H1 (cell line): ENCODE data around the gene RELB.

ENCODE experiments used
- BCL11A ChIP-seq, 2 experiments: IDR thresholded peaks; one replicate each; pipeline ENCODE4 v1.6.1; 2011; ENCODE audit warnings: low read depth in 2 of 2, low read length in 2 of 2, mild to moderate bottlenecking in 2 of 2
- CTCF ChIP-seq, 3 experiments: IDR thresholded peaks; 1 replicate in 2 of 3; 2 replicates in 1 of 3; pipeline versions ENCODE4 v1.5.1 to v1.6.1; 2011; ENCODE audit warnings: low read length in 3 of 3, mild to moderate bottlenecking in 3 of 3, inconsistent platforms in 2 of 3, low read depth in 1 of 3, moderate library complexity in 1 of 3; ENCODE audit not compliant: insufficient read depth in 1 of 3; ENCODE audit errors: control extremely low read depth in 1 of 3

GRCh38 chr19:44955505-44956439 lies 45.5 kb upstream of the RELB start:
- no peak for TF ChIP-seq CTCF (IDR thresholded peaks at IDR 0.05; ENCODE audit: control extremely low read depth in 1 of 3, insufficient read depth in 1 of 3, low read depth in 1 of 3, low read length in 3 of 3)
- no peak for TF ChIP-seq BCL11A (IDR thresholded peaks at IDR 0.05; ENCODE audit: low read depth in 2 of 2, low read length in 2 of 2)
